ENCODE data around the gene EIF4G3. TPM values are rescaled to one million over a fixed set of nuclear protein-coding genes. Genes with fewer than 3 reads are reported as not detected.
A peak's percentile ranks its signal among the peaks of the same experiment; 100 is the strongest.

The EIF4G3 gene
- total RNA-seq, 1 experiment from 2014 or later, result 25.1 TPM

- DNase-seq (ENCODE audit: low read depth, low spot score), result peak; percentile 14
- in situ Hi-C loops (cut with HindIII; ENCODE audit: low pct_unique_long_range_greater_than_20kb, low sequenced_read_pairs), result no loop called here
These were observed 277.3 kb downstream of the EIF4G3 start for GRCh38 chr1:20899154-20899972.

DNA sequence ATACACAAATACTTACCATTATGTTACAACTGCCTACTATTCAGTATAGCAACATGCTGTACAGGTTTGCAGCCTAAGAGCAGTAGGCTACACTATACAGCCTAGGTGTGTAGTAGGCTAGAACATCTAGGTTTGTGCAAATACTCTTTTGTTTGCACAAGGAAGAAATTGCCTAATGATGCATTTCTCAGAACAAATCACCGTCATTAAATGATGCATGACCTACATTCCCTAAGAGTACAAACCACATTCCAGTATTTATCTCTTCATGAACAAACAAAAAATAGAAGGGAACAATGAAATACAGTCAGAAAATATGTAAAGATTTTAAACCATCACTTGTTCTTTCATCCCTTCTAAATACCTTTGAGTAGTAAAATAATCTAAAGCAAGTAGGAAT lies 279.9 kb downstream of the EIF4G3 start:
- in situ Hi-C loops (cut with HindIII; ENCODE audit: low pct_unique_long_range_greater_than_20kb, low sequenced_read_pairs), result no loop called here
- DNase-seq (ENCODE audit: low read depth, low spot score), result peak; percentile 4

DNA sequence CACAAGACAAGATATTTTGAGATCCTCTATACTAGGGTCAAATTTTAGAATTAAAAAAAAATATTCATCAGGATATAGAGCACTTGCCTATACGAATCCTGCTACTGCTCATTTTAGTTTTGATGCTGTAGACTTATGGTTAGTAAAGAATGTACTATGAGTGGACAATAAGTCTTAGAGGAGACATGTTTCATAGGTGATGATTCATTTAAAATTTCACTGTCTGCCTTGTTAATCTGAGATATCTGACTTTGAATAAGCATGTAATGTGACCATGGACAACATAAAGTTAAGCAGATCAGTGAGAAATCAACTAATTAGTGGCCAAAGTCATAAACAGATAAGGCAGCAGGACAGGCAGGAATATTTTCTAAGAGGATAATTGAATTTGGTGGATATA lies 282.8 kb downstream of the EIF4G3 start:
- in situ Hi-C loops (cut with HindIII; ENCODE audit: low pct_unique_long_range_greater_than_20kb, low sequenced_read_pairs), result no loop called here
- DNase-seq (ENCODE audit: low read depth, low spot score), result no peak

- in situ Hi-C loops (cut with HindIII; ENCODE audit: low pct_unique_long_range_greater_than_20kb, low sequenced_read_pairs), result no loop called here
- no peak for DNase-seq (ENCODE audit: low read depth, low spot score)
These were observed 285.6 kb downstream of the EIF4G3 start for GRCh38 chr1:20891091-20891490.

- in situ Hi-C loops (cut with HindIII; ENCODE audit: low pct_unique_long_range_greater_than_20kb, low sequenced_read_pairs), result no loop called here
- no peak for DNase-seq (ENCODE audit: low read depth, low spot score)
These were observed 289.5 kb downstream of the EIF4G3 start for GRCh38 chr1:20887246-20887645.

DNA sequence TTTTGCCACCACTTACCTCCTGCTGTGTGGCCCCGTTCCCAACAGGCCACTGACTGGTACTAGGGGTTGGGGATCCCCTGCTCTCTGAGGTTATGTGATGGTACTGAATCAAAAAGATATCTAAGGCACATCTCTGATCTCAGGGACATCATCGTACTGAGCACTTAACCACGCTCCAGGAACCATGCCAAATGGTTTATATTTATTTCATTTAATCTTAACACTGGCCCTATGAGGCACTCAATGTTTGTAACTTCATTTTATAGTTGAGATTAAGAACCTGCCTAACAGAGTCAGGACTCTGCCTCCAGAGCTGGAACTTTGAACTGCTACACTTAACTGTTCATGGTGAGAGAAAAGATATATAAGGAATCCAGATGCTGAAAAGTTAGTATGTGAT lies 291.6 kb downstream of the EIF4G3 start:
- DNase-seq (ENCODE audit: low read depth, low spot score), result no peak
- in situ Hi-C loops (cut with HindIII; ENCODE audit: low pct_unique_long_range_greater_than_20kb, low sequenced_read_pairs), result no loop called here

DNA sequence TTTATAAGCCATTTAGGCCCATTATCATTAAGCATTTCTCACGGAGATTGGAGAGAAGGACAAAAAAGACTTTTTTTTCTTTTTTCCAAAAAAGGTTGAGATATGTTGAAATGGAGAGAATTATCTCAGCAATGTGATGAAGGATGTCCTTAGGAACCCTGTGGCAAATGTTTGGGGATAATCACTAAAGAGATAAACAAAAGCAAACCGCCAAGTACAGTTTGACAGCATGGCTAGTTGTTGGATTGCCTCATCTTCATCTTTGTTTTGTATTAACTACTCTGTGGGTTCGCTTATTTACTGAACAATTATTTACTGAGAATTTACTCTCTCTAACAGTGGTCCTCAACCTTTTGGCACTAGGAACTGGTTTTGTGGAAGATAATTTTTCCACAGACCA lies 292.2 kb downstream of the EIF4G3 start:
- in situ Hi-C loops (cut with HindIII; ENCODE audit: low pct_unique_long_range_greater_than_20kb, low sequenced_read_pairs), result no loop called here
- no peak for DNase-seq (ENCODE audit: low read depth, low spot score)

DNA sequence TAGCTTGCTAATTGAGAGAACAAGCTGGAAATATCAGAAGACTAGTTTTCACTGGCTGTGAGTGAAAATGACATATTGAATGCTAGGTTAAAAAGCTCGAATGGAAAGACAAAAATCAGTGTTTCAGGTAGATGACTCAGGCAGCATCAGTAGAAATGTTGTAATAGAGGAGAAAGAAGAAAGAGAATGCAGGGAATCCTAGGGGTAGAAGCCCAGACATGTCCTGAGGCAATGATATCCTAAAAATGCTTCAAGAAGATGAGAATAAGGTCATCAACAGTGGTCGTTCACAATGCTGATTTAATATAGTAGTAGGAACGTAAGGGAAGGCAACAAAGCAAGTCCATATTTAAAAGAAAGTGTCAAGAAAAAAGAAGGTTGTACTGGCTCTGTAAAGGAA lies 292.9 kb downstream of the EIF4G3 start:
- in situ Hi-C loops (cut with HindIII; ENCODE audit: low pct_unique_long_range_greater_than_20kb, low sequenced_read_pairs), result no loop called here
- DNase-seq (ENCODE audit: low read depth, low spot score), result no peak

DNA sequence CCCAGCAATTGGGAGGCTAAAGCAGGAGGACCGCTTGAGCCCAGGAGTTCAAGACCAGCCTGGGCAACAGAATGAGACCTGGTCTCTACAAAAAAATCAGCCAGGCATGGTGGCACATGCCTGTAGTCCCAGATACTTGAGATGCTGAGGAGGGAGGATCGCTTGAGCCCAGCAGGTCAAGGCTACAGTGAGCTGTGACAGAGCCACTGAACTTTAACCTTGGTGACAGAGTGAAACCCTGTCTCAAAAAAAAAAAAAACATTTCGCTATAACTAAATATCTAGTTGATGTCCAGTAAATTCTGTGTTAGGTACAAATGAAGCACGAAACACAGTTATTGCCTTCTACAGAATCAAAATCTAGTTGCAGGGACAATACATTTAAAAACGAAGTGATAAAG lies 293.9 kb downstream of the EIF4G3 start:
- no peak for DNase-seq (ENCODE audit: low read depth, low spot score)
- in situ Hi-C loops (cut with HindIII; ENCODE audit: low pct_unique_long_range_greater_than_20kb, low sequenced_read_pairs), result no loop called here

GRCh38 chr1:20878799-20879198 lies 297.9 kb downstream of the EIF4G3 start:
- in situ Hi-C loops (cut with HindIII; ENCODE audit: low pct_unique_long_range_greater_than_20kb, low sequenced_read_pairs), result no loop called here
- no peak for DNase-seq (ENCODE audit: low read depth, low spot score)

- in situ Hi-C loops (cut with HindIII; ENCODE audit: low pct_unique_long_range_greater_than_20kb, low sequenced_read_pairs), result no loop called here
- no peak for DNase-seq (ENCODE audit: low read depth, low spot score)
These were observed 301.3 kb downstream of the EIF4G3 start for GRCh38 chr1:20875198-20875973.

DNA sequence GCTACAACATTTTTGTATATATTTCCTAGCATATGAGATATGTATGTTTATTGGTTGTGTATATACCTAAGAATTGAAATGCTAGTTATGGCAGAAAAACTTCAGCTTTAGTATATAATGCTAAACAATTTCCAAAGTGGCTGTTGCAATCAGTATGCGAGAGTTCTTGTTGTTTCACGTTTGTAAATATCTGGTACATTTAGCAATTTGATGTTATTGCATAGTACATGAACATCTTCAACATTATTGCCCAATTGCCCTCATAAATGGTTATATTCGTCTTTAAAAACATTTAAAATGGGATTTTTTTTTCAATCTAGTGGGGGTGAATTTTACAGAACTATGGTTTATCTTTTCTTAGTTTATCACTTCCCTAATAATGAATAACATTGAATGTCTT lies 303.4 kb downstream of the EIF4G3 start:
- DNase-seq (ENCODE audit: low read depth, low spot score), result no peak
- in situ Hi-C loops (cut with HindIII; ENCODE audit: low pct_unique_long_range_greater_than_20kb, low sequenced_read_pairs), result no loop called here

DNA sequence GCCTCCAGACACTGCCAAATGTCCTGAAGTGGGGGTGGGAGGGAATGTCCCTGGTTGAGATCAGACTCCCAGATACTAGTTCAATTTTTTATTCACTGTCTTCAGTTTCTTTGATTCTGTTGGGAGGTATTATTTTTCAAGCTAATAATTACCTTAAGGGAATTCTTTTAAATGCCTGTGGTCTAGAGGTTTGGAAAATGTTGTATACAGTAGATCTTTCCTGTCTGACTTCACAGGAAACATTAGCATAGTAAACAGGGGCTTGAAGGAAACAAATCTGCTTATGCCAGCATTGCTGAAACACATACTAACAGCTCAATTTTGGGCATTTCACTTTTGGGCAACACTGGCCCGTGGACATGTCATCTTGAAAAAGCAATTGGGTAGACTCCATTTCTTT lies 305.3 kb downstream of the EIF4G3 start:
- in situ Hi-C loops (cut with HindIII; ENCODE audit: low pct_unique_long_range_greater_than_20kb, low sequenced_read_pairs), result no loop called here

DNA sequence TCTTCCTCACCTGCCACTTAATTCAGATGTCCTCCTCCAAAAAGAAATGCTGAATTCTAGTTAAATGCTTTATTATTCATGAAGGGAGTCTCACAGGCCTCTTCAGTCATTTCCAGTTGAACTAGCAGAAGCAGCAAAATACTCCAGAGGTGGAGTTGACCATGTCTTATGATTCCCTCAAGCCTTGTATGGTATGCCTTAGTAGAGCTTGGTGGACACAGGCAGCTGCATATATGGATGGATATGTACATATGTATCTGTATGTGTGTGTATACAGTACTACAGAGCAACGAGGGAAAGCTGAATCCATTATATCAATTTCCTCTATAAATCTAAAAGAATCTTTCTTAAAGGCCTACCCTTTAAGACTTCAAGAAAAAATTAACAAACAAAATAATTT lies 306.0 kb downstream of the EIF4G3 start:
- in situ Hi-C loops (cut with HindIII; ENCODE audit: low pct_unique_long_range_greater_than_20kb, low sequenced_read_pairs), result no loop called here
- DNase-seq (ENCODE audit: low read depth, low spot score), result no peak

More for the DNA sequence above, 305.3 kb downstream of the EIF4G3 start:
- DNase-seq (ENCODE audit: low read depth, low spot score), result no peak

- in situ Hi-C loops (cut with HindIII; ENCODE audit: low pct_unique_long_range_greater_than_20kb, low sequenced_read_pairs), result no loop called here
These were observed 308.4 kb downstream of the EIF4G3 start for GRCh38 chr1:20868263-20868662.

DNA sequence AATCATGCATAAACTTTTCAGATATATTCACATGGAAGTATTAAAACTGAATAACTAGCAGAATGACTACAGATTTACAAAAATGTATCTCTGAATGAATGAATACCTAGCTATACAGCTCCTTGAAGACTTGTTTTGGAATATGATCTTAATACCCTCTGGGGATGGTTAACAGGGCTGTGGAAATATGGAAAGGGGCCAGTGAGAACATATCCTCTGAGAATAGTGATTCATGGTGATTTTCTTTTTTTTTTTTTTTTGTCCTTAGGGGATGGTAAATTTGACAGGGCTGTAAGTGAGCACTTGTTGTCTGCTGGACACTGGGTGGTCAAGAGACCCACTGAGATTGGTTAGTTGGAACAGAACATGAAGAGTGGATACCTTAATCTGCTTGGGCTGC lies 308.9 kb downstream of the EIF4G3 start:
- DNase-seq (ENCODE audit: low read depth, low spot score), result no peak
- in situ Hi-C loops (cut with HindIII; ENCODE audit: low pct_unique_long_range_greater_than_20kb, low sequenced_read_pairs), result no loop called here

More at GRCh38 chr1:20868263-20868662, 308.4 kb downstream of the EIF4G3 start:
- no peak for DNase-seq (ENCODE audit: low read depth, low spot score)

GRCh38 chr1:20867062-20867461 lies 309.6 kb downstream of the EIF4G3 start:
- in situ Hi-C loops (cut with HindIII; ENCODE audit: low pct_unique_long_range_greater_than_20kb, low sequenced_read_pairs), result no loop called here
- DNase-seq (ENCODE audit: low read depth, low spot score), result no peak

DNA sequence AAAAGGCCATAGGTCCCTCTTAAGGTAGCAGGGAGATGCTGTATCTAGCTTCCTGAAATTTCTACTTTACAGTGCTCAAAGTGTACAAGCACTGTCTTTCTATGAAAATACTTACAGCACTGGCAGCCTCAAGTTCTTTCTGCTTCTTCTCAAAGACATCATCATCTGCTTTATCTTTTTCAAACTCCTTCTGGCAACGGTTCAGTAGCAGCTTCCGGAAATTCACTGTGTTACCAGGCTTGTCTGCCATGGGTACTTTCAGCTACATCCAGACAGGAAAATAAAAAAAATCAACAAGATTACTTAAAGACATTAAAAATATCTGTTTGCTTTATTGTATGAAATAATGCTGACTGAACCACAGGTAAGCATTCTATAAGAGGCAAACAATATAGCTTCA lies 311.7 kb downstream of the EIF4G3 start:
- in situ Hi-C loops (cut with HindIII; ENCODE audit: low pct_unique_long_range_greater_than_20kb, low sequenced_read_pairs), result no loop called here
- DNase-seq (ENCODE audit: low read depth, low spot score), result no peak

DNA sequence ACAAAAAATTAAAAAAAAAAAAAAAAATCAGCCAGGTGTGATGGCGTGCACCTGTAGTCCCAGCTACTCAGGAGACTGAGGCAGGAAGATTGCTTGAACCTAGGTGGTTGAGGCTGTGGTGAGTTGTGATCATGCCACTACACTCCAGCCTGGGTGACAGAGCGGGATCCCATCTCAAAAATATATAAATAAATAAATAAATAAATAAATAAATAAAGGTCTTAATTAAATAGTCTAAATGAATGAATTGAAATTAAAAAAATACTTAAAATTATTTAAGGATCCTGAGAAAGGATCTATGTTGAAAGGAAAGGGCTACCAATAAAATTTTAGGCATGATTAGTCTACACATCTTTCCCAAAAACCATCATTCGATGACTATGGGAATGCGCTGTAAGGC lies 322.2 kb downstream of the EIF4G3 start:
- DNase-seq (ENCODE audit: low read depth, low spot score), result no peak
- in situ Hi-C loops (cut with HindIII; ENCODE audit: low pct_unique_long_range_greater_than_20kb, low sequenced_read_pairs), result no loop called here
